Activated naive CD4-positive, alpha-beta T cell (primary cell): Measurements from ENCODE around the gene IBA57.

Source experiments
- DNase-seq, 4 experiments: peaks; one replicate each; lab custom pipeline; 2025; lab: John Stamatoyannopoulos, UW

Gene IBA57

GRCh38 chr1:228156941-228157728 is 8.5 kb upstream of the IBA57 start:
- DNase-seq, result no peak

DNA sequence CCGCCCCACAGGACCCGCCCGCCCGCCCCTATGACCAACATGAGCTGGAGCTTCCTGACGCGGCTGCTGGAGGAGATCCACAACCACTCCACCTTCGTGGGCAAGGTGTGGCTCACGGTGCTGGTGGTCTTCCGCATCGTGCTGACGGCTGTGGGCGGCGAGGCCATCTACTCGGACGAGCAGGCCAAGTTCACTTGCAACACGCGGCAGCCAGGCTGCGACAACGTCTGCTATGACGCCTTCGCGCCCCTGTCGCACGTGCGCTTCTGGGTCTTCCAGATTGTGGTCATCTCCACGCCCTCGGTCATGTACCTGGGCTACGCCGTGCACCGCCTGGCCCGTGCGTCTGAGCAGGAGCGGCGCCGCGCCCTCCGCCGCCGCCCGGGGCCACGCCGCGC is 7.9 kb upstream of the IBA57 start:
- DNase-seq, result no peak

DNA sequence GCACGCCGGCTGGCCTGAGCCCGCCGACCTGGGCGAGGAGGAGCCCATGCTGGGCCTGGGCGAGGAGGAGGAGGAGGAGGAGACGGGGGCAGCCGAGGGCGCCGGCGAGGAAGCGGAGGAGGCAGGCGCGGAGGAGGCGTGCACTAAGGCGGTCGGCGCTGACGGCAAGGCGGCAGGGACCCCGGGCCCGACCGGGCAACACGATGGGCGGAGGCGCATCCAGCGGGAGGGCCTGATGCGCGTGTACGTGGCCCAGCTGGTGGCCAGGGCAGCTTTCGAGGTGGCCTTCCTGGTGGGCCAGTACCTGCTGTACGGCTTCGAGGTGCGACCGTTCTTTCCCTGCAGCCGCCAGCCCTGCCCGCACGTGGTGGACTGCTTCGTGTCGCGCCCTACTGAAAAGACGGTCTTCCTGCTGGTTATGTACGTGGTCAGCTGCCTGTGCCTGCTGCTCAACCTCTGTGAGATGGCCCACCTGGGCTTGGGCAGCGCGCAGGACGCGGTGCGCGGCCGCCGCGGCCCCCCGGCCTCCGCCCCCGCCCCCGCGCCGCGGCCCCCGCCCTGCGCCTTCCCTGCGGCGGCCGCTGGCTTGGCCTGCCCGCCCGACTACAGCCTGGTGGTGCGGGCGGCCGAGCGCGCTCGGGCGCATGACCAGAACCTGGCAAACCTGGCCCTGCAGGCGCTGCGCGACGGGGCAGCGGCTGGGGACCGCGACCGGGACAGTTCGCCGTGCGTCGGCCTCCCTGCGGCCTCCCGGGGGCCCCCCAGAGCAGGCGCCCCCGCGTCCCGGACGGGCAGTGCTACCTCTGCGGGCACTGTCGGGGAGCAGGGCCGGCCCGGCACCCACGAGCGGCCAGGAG is 7.2 kb upstream of the IBA57 start:
- DNase-seq, result no peak

DNA sequence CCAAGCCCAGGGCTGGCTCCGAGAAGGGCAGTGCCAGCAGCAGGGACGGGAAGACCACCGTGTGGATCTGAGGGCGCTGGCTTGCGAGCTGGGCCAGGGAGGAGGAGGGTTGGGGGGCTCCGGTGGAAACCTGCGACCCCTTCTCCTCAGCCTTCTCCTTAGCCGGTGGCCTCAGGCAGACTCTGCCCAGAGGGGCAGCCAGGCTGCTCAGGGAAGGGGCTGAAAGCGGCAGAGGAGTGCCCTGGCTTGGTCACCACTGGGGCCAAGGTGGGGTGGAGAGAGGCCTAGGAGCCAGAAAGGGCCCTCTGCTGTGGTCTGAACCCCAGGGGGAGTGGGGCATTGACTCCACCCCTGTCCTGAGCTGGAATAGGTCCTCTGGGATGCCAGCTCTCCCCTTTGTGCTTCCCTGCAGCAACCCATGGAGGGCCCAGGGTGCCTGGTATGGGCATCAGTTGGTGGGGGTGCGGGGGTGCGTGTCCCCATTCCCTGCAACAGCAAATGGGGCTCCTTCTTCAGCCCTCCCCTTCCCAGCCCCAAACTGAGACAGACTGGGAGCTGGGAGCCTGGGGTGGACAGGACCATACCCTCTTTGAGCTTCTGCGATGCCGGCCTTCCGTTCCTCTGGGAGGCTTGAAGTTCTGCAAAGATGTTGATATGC is 6.5 kb upstream of the IBA57 start:
- DNase-seq, result no peak

DNA sequence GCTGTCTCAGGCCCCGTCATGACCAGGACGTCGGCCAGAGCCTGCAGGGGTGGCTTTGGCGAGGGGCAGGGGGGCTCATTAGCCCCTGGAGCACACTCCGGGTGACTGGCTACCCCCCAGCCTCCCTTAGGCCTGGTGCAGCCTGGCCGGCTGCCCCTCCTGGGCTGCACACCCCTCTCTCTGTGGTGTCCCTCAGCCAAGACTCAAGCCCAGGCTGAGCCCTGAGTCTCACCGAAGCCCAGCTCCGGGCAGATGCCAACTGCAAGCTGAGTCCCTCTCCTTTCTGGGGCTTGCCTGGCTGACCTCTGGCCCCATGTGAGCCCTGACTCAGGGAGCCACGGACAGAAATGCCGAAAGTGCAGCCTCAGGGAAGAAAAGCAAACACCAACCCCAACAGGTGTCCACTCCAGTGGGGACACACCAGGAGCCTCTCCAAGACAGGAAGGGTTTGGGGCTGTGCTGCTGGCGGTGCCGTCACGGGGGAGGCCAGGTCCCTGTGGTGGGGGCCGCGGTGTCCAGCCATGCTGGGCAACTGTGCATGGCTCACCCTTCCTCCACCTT is 5.3 kb upstream of the IBA57 start:
- no peak for DNase-seq

- no peak for DNase-seq
These were observed 4.2 kb upstream of the IBA57 start for GRCh38 chr1:228161362-228161761.

- no peak for DNase-seq
These were observed 3.7 kb upstream of the IBA57 start for GRCh38 chr1:228161866-228162265.

DNA sequence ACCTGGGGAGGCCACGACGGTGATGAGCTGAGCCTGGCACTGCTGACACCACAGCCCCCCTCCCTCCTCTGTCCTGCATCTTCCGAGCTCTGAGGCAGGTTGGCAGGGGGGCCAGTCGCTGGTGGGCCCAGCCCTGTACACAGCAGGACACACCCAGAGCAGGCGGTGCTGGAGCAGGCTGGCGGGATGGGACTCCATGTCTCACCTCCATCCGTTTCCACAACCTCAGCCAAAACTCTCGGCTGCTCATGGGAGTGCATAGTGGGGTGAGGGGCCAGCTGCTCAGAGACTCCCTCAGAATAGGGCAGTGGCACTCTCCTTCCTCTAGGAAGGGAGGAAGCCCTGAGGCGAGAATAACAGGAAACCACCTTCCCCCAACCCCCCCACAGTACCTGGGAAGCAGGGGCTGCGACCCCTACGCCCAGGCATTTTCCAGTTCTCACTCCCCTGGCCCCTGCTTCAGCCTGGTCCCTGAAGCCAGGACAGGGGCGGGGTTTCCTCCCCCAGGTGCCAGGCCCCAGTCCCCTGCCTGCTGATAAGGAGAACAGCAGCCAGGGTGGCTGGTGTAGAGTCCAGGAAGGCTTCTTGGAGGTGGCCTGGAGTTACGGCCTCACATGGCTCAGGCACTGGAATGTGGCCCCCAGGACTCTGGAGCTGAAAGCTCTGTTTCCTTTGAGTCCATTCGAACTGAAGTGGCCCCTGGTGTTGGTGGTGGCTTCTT is 3.2 kb upstream of the IBA57 start:
- DNase-seq, result no peak

- DNase-seq, result no peak
These were observed 2.4 kb upstream of the IBA57 start for GRCh38 chr1:228163007-228163753.

DNA sequence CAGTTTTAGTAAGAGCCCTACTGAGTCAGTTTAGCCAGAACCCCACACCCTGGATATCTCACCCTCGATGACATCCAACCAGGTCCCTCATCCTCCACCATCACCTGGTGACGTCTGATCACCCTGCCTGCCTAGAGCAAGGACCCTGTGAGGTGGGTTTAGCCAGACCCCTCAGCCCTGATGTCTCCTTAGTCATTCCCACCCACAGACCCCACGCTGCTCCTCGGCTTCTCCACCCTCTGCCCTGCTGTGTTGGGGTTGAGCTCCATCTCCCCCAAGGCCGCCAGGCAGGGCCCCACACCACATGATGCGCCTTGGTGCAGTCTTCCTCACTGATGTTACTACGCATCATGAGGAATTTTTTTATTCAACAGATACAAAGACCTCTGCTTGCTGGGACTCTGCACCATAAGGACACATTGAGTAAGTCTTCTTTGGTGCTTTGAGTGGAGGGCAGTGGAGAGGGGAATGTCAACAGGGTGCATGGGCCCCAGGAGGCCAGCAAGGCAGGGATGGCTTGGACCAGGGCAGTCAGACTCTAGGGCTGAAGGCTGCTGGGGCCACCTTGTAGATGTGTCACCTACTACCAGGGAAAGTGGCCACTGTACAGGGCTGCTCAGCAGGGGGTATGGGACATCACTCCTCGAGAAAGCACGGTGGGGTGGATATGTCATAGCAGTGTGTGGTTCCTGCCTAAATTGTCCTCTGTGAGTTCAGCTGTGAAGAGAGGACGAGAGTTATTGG is 1.7 kb upstream of the IBA57 start:
- DNase-seq, result no peak

DNA sequence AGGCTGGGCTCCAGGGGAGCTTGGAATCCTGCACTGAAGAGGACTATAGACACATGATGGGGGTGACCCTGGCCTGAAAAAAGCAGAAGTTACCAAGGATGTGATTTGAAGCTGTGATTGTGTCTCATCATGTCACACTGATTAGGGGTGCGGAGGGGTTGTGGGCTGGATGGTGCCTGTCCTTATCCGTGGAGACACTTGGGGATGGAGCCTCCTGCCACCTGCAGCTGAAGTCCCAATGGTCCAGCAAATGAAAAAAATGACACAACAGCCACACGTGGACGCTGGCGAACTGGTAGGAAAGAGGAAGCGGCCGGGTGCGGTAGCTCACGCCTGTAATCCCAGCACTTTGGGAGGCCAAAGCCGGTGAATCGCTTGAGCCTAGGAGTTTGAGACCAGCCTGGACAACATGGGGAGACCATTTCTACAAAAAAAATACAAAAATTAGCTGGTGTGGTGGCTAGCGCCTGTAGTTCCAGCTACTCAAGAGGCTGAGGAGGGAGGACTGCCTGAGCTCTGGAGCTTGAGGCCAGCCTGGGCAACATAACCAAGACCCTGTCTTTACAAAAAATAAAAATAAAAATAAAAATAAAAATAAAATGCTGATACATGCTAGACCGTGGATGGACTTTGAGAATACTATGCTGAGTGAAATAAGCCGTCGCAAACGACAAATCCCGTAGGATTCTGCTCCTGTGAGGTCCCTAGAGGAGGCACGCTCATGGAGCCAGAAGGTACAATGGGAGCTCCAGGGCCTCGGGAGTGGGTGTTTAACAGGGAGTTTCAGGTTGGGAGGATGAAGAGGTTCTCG is 838 bp upstream of the IBA57 start:
- DNase-seq, result no peak

GRCh38 chr1:228166170-228166936 is 749 bp downstream of the IBA57 start:
- peak in 2 of 4 experiments; percentile 35 to 55 for DNase-seq

- DNase-seq, result no peak
These were observed 3.1 kb downstream of the IBA57 start for GRCh38 chr1:228168563-228169270.

DNA sequence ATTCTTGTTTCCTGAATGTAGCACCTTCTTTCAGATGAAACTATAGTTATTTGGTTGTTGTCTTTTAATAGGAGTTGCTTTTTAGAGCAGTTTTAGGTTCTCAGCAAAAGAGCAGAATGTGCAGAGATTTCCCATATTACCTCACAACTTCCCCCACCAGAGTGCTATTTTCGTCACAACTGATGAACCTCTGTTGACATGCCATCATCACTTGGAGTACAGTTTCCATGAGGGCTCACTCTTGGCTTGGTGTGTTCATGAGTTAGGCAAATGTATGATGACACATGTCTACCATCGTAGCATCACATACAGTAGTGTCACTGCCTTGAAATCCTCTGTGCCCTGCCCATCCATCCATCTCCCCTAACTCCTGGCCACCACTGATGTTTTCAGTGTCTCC is 3.7 kb downstream of the IBA57 start:
- no peak for DNase-seq

- DNase-seq, result no peak
These were observed 5.1 kb downstream of the IBA57 start for GRCh38 chr1:228170666-228171065.

- no peak for DNase-seq
These were observed 5.8 kb downstream of the IBA57 start for GRCh38 chr1:228171221-228171891.
